HG03378 (cell line): Measurements from ENCODE around the gene CXorf65.

ENCODE experiments used
- ATAC-seq: cut with Tn5 transposase; IDR thresholded peaks from one replicate; pipeline ENCODE4 v1.9.1; 2021; ENCODE audit warnings: mild to moderate bottlenecking, moderate library complexity; ENCODE audit not compliant: unreplicated experiment

Gene CXorf65

DNA sequence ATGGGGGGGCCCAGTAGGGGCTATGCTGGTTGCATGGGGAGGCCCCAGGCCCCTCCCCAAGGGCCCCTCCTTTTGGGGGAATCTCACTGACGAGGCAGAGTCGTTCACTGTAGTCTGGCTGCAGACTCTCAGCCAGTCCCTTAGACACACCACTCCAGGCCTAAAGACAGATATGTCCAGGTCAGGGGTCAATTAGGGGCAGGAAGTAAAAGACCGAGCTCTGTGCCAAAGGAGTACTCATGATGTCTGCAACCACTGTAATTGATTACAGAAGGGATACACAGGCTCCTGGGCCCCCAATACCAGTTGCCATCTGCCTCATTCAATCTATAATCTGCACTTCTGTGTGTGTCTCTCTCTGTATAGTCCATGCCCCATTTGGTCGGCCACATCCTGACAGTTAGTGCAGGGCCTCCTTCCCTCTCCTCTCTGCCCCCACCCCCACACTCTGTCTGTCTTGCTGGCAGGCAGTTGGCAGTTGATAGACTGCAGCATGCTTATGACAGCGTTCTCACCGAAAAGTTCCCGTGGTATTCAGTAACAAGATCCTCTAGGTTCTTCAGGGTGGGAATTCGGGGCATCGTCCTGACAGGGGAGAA lies 1.3 kb upstream of the CXorf65 start:
- no peak for ATAC-seq

DNA sequence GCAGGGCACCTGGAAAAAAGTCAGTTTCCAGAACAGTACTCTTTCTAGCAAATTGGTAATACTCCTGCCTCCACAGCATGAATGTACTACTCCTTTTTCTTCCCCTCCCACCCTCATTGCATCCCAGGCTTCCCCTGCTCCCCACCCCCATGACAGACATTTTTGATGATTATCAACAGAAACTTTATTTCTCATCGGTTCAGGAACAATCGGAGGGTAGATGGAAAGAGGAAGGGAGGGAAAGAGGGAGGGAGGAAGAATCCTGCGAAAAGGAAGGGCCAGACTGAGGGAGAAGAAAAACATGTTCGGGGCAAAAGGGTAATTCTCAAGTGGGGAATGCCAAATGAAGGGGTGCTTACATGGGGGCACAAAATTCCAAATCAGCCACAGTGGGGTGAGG lies 705 bp upstream of the CXorf65 start:
- ATAC-seq: no peak

DNA sequence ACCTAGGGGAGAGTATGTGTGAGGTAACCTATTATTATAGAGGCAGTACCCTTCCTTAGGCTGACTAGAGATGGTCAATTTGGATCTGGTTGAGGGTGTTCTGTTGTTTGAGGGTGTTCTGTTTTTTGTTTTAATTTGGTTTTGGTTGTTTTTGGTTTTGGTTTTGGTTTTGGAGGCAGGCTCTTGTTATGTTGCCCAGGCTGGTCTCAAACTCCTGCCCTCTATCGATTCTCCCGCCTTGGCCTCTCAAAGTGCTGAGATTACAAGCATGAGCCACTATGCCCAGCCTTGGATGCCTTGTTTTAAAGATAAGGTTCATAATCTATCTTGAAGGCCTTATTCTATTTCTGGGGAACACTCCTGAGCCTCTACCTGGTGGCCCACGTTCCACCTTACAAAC lies 912 bp downstream of the CXorf65 start:
- no peak for ATAC-seq

DNA sequence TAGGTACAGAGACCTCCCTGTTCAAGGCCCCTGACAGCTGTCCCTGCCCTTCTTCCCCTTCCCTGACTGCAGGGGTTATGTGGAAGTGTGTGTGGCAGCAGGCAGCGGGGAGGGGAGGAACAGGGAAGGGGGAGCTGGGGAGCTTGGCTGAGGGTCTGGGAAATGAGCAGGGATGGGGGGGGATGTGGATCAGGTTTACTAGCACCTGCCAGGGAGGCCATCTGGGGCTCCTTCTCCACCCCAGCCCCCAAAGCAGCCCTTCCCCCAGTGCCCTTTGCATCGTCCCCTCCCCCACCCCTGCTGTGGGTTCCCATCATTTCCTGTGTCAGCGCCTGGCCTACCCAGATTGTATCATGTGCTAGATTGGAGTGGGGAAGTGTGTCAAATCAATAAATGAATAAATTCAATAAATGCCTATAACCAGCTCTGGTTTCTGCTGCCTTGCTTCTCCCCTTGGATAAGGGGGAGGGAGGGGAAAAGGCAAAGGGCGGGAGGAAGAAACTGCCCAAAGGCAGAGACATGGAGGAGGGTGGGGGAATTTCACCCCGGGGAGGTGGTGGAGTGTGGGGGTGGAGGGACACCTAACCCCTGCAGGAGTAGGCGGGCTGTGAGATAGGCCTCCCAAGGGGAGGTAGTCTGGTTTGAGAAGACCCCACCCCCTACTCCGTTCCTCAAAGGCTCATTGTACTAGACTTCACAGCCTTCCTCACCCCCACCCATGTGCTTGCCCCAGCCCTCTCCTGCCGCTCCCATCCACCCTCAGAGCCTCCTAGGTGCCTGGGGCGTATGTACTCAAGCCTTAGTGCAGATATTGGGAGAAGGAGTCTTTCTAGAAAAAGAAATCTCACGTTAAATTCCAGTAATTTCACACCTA lies 3.2 kb downstream of the CXorf65 start:
- no peak for ATAC-seq

DNA sequence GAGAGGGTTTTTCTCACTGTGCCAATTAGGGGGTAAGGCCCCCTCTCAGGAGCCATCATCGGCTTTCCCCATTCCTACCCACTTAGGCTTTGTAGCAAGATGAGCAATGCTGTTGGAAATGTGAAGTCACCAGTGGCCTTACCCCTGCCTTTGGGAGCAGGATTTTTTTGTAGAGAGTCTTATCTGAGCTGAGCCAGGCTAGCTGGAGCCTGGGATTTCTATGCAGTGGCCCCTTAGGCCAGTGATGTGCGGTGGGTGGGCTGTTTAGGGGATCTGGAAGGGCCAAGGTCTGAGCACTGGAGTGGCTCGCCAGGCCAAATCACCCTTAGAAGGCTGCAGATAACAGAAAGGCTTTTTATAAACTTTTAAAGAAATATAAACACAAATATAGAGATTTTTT lies 4.2 kb downstream of the CXorf65 start:
- no peak for ATAC-seq

DNA sequence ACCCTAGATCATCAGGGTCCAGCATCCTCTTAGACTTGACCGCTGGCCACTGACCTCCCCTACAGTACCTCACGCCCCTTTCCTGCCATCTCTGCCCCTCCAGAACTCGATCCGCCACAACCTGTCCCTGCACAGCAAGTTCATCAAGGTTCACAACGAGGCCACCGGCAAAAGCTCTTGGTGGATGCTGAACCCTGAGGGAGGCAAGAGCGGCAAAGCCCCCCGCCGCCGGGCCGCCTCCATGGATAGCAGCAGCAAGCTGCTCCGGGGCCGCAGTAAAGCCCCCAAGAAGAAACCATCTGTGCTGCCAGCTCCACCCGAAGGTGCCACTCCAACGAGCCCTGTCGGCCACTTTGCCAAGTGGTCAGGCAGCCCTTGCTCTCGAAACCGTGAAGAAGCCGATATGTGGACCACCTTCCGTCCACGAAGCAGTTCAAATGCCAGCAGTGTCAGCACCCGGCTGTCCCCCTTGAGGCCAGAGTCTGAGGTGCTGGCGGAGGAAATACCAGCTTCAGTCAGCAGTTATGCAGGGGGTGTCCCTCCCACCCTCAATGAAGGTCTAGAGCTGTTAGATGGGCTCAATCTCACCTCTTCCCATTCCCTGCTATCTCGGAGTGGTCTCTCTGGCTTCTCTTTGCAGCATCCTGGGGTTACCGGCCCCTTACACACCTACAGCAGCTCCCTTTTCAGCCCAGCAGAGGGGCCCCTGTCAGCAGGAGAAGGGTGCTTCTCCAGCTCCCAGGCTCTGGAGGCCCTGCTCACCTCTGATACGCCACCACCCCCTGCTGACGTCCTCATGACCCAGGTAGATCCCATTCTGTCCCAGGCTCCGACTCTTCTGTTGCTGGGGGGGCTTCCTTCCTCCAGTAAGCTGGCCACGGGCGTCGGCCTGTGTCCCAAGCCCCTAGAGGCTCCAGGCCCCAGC lies 5.7 kb downstream of the CXorf65 start:
- no peak for ATAC-seq

DNA sequence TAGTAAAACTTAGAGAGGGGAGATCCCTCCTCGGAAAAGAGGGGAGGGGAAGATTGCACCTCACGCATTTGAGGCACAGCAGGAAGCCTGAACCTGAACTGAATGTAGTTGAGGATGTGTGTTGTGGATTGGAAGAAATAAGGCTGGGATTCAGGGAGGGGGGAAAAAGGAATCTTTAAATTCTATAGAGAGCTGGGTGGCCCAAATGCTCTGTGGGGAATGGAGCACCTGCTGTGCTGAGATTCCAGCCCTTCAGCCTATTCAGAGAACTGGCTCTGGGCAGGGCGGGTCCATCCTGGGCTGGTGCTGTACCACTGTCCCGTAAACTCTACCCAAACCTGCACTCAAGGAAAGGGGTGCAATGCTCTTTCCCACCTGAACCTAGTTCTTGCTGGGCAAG lies 6.8 kb downstream of the CXorf65 start:
- no peak for ATAC-seq

DNA sequence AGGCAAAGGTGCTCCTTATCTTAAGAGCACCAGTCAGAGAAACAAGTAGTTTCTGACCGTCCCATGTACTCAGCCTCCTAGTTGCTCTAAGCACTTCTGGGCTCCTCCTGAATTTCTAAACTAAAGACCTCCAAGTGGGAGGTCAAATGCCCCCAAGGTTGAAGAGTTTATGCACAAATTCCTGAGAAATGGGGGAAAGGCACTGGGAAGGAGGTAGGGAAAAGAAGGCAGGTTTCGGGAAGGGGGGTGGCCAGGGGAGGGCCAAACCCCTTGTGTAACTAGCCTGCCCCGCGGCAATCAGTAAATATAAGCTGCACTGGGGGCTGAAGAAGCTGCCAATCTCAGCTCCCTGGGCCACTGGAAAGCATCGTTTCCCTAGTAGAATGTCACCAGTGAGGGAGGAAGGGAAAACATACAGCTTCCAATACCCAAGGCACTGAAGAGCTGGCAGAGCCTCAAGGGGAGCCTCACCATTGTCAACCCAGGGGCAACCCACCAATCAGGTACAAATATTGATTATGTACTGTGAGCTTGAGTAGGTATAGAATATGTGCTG lies 7.5 kb downstream of the CXorf65 start:
- ATAC-seq: no peak

DNA sequence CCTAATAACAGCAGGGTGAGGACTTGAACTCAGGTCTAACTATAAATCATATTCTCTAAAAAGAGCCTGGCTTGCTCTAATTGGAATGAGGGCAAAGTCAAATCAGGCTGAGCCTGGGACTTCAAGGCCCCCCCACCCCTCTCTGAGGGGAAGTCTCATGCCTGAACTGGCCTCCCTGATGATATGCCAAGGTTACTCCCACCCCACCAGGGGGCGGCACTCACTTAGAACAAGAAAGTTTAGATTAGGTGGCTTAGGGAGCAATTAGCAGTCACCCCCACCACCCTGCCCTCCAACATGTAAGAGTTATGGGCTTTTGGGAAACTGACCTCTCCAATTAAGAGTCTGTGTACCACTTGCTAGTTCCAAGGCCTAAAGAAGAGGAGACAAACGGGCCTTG lies 8.2 kb downstream of the CXorf65 start:
- no peak for ATAC-seq

DNA sequence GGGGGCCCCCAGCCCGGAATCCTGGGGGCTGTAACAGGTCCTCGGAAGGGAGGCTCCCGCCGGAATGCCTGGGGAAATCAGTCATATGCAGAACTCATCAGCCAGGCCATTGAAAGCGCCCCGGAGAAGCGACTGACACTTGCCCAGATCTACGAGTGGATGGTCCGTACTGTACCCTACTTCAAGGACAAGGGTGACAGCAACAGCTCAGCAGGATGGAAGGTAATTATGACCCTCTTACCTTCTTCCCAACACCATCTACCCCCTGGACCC lies 9.8 kb downstream of the CXorf65 start:
- ATAC-seq: no peak

DNA sequence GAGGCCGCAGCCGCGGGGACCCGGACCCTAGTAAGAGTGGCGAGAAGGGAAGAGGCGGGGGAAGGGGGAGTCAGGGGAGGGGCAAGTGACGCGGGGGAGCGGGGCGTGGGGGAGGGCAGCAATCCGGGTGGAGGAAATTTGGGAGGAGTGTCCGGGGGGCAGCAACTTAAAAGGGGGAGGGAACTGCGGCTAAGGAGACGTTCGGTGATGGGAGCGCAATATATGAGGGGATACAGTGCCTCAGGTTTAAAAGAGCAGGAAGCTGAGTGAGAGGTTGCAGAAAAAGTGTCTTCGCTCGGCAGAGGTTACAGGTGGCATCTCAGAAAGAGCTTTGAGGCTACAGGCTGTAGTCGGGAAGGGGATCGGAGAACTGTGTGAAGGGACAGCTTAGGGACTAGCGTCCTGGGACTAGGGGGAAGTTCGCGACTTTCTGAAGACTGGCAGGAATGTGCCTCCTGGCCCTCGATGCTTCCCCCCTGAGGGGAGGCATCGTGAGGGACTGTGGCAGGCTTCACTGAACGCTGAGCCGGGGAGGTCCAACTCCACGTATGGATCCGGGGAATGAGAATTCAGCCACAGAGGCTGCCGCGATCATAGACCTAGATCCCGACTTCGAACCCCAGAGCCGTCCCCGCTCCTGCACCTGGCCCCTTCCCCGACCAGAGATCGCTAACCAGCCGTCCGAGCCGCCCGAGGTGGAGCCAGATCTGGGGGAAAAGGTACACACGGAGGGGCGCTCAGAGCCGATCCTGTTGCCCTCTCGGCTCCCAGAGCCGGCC lies 10.4 kb downstream of the CXorf65 start:
- no peak for ATAC-seq

DNA sequence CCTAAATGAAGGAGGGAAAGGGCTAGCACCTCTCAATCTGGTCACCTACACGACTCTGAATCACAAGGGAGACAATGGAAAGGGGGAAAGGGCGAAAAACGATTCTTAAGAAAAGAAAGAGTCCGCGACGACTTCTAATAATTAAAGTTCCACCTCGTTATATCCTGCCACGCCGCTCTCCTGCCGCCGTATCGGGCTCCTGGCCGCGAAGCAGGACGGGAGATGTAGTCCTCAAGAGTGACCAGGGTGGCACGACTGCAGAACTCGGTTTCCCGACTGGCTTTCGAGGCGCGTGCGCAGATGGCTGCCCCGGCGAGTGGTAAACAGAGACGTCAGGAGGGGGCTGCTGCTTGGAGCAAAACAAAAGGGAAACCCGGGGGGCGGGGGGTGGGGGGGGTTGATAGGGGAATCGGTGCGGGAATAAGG lies 11.0 kb downstream of the CXorf65 start, which contains the start of gene FOXO4:
TSS of gene FOXO4 (plus strand) at position 297 of the 426 bp plus-strand sequence. CDS start 678 bp downstream, outside the sequence.
- ATAC-seq: peak; percentile 74

DNA sequence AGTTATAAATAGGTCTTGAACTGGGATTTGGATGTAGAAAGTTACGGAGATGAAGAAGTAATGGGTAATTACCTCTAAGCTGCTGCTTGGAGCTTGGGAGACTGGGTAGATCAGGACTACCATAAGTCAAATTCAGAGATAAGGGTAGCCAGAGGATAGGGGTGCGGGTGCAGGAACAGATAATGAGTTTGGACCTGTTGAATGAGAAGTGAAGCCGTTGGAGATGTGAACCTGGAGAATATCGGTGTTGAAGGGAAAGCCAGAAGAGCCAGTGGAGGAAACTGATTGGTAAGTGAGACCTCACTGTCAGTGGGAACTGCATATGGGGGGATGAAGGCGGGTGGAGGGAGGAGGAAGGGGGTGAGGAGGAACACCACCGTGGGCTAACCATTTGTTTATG lies 11.5 kb downstream of the CXorf65 start:
- no peak for ATAC-seq

DNA sequence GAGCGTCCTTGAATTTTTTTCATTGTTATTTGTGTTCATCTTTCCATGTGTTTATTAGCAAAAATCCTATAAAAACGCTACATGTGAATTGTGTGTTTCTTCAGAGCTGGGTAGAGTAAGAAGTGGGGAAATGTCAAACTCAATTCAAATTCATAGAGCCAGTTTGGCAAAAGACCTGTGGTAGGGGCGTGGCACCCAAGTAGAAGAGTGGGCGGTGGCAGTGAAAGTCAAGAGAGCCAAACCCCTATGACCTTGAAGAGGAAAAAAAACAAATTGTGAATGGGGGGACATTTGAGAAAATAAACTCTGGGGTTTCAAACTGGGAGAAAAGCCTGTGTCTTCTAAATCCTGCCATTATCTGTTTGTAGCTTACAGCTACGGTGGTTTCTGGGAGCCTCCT lies 15.3 kb downstream of the CXorf65 start:
- ATAC-seq: no peak

DNA sequence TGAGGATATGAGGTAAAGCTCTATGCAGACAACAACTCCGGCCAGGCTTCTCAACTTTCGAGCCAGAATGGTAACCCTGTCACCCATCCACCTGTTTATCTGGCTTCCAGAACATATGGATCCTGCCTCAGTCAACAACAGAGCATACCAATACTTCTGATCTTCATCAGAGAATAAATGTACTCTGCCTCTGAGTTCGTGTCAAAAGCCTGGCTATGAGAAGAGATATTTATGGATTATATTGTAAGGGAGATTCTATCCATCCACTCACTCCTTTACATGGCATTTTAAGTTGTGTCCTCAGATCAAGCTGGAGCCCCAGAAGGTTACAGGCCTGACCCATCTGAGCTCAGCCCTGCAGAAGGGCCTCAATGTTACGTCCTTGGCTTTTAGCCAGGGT lies 20.6 kb downstream of the CXorf65 start:
- ATAC-seq: no peak

DNA sequence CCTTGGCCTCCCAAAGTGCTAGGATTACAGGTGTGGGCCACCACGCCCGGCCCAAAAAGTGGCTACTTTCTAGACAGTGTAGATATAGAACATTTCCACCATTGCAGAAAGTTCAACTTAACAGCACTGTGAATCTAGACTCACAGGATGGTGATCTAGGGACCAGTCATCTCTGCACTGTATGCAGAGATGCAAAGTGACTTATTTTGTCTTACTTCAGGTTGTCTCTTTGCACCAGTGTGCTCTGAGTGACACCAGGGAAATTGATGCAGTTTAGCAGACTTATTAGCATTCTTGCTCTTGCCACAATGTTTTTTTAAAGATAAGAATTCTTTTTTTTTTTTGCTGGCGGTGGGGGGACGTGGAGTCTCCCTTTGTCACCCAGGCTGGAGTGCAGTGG lies 23.7 kb downstream of the CXorf65 start:
- no peak for ATAC-seq

DNA sequence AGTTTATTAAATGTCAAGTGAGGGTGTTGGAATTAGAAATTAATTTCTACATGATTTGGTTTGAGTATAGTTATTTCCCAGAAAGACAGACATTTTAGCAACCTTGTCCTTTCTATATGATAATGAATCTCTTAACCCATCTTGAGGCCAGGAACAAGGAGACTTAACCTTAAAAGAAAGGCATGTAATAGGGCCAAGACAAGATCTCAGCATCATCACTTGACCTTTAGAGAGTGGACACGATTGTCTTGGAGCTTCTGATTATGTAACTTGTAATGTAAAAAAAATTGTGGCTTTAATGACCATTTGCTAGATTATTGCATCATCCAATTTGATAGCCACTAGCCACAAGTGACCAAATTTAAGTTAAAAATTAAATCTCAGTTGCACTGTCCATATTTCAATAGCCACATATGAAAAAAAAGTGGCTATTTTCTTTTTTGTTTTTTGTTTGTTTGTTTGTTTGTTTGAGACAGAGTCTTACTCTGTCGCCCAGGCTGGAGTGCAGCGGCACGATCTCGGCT lies 24.4 kb downstream of the CXorf65 start:
- ATAC-seq: no peak

DNA sequence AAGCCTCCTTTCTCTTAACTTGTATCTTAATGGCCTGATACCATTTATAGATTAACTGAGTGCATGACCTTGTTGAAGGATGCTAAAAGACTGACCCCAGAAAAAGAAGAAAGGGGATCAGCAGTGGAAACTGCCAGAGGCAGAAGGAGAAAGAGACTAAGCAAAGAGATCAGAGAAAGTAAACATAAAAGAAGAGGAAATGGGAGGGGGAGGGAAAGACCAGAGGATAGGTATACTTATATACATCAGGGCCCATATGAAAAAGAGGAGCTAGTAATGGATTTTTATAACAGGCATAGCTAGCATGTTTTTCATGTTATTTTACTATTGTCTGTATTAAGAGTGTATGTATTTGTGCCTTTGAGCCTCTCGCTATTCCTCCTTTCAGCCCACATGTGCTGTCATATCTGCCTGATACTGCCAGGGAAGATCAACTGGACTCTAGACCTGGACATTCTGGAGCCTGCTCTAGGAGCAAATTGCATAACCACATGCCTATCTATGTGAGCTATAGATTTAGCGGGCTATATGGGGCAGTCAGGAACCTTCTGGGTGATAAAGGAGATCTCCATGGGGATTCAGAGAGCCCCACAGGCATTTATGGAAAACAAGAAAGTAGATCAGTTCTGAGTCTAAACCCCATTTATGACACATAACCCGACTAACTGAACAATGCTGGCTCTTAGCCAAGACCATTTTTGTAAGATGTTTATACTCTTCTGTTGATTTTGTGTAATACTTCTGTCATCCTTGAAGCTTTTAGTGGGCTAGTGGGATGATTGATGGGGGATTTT lies 25.0 kb downstream of the CXorf65 start:
- no peak for ATAC-seq

DNA sequence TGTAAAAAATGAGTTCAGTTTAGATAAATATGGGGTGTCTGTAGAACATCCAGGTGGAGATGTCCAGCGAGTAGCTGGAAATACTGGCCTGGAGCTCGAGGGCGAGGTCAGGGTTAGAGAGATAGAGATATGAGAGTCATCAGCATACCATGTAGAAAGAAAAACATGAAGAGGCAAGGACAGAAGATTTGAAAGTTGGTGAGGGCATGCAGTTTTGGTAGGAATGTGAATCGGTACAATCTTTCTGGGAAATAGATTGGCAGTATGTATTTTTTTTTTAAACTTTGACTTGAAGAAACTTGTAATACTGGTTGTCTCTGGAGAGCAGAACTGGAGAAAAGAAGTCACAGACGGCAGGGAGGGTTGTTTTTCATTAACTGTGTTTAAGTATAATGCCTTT lies 36.0 kb downstream of the CXorf65 start:
- ATAC-seq: no peak
